Natural killer cell treated with Interleukin-12 subunit alpha and Interleukin-12 subunit beta and Interleukin-15 and Interleukin-18, amount 100 ng/mL, for 72 hours (primary cell): ENCODE measurements around the gene GABRB2. TPM values are rescaled to one million over a fixed set of nuclear protein-coding genes. Genes with fewer than 3 reads are reported as not detected.

Experiments used
- ATAC-seq, 2 donors: fragments of 150-1000 bp; cut with Tn5 transposase in 1 of 2; sonication (Bioruptor Pico), chemical (Tn5 transposase) in 1 of 2; 2 replicates each; pipeline ENCODE4 v1.10.0; 2021
- DNase-seq: peaks from one replicate; pipeline ENCODE4 v3.0.0; 2022; ENCODE audit warnings: low spot score
- H3K27ac Mint-ChIP-seq, 2 donors: 1 replicate in 1 of 2; 2 replicates in 1 of 2; pipeline ENCODE4 v1.8.0; 2022; ENCODE audit warnings: mixed read lengths in 2 of 2, mild to moderate bottlenecking in 1 of 2, moderate library complexity in 1 of 2
- H3K27me3 Mint-ChIP-seq, 2 donors: 1 replicate in 1 of 2; 2 replicates in 1 of 2; pipeline ENCODE4 v1.8.0; 2022; ENCODE audit warnings: mixed read lengths in 2 of 2
- H3K36me3 Mint-ChIP-seq: one replicate; pipeline ENCODE4 v1.8.0; 2022; ENCODE audit warnings: mixed read lengths
- H3K4me1 Mint-ChIP-seq, 2 donors: 1 replicate in 1 of 2; 2 replicates in 1 of 2; pipeline ENCODE4 v1.8.0; 2022; ENCODE audit warnings: low read depth in 2 of 2, mixed read lengths in 2 of 2, mild to moderate bottlenecking in 1 of 2
- H3K4me3 Mint-ChIP-seq: one replicate; pipeline ENCODE4 v1.8.0; 2022; ENCODE audit warnings: mixed read lengths
- H3K9me3 Mint-ChIP-seq: 2 replicates; pipeline ENCODE4 v1.8.0; 2022; ENCODE audit warnings: mixed read lengths
- total RNA-seq, 2 donors: library from RNA; stranded (reverse); gene quantifications; one replicate each; pipeline ENCODE4 v1.2.3, GENCODE V29; 2022

The GABRB2 gene
- total RNA-seq, 2 donors from 2014 or later = not detected

- Mint-ChIP-seq H3K9me3 (peaks cover 10% of the 10 kb centered on the region), H3K27me3 (no peaks in the 10 kb centered on the region), H3K27ac (no peak overlapping the region), H3K4me1 (no peaks in the 10 kb centered on the region), H3K4me3 (no peak overlapping the region), H3K36me3 (no peaks in the 10 kb centered on the region)
- DNase-seq = no peak
- no peak for ATAC-seq
These were observed 150.4 kb downstream of the GABRB2 start for GRCh38 chr5:161396171-161396570.

GRCh38 chr5:161391724-161392123 is 154.8 kb downstream of the GABRB2 start:
- DNase-seq = no peak
- no peaks in the 10 kb centered on the region for H3K4me1 Mint-ChIP-seq
- no peaks in the 10 kb centered on the region for H3K27me3 Mint-ChIP-seq

GRCh38 chr5:161391016-161391415 is 155.5 kb downstream of the GABRB2 start:
- ATAC-seq = no peak
- no peak overlapping the region for H3K27ac Mint-ChIP-seq
- H3K4me1 Mint-ChIP-seq = no peaks in the 10 kb centered on the region
- H3K36me3 Mint-ChIP-seq = no peaks in the 10 kb centered on the region
- no peak for DNase-seq
- no peaks in the 10 kb centered on the region for H3K27me3 Mint-ChIP-seq
- peaks cover 5% of the 10 kb centered on the region for H3K9me3 Mint-ChIP-seq
- no peak overlapping the region for H3K4me3 Mint-ChIP-seq

More at GRCh38 chr5:161391724-161392123, 154.8 kb downstream of the GABRB2 start:
- H3K9me3 Mint-ChIP-seq = peaks cover 5% of the 10 kb centered on the region
- no peak for ATAC-seq
- no peak overlapping the region for H3K4me3 Mint-ChIP-seq
- no peak overlapping the region for H3K27ac Mint-ChIP-seq
- H3K36me3 Mint-ChIP-seq = no peaks in the 10 kb centered on the region

- H3K4me1 Mint-ChIP-seq = no peaks in the 10 kb centered on the region
- H3K4me3 Mint-ChIP-seq = no peak overlapping the region
- DNase-seq = no peak
- H3K27me3 Mint-ChIP-seq = no peaks in the 10 kb centered on the region
- H3K9me3 Mint-ChIP-seq = peaks cover 3% of the 10 kb centered on the region
- no peak for ATAC-seq
- no peaks in the 10 kb centered on the region for H3K36me3 Mint-ChIP-seq
- no peak overlapping the region for H3K27ac Mint-ChIP-seq
These were observed 159.4 kb downstream of the GABRB2 start for GRCh38 chr5:161387121-161387520.

GRCh38 chr5:161385027-161385426 is 161.5 kb downstream of the GABRB2 start:
- H3K27me3 Mint-ChIP-seq = no peaks in the 10 kb centered on the region
- H3K36me3 Mint-ChIP-seq = no peaks in the 10 kb centered on the region
- H3K27ac Mint-ChIP-seq = no peak overlapping the region
- H3K9me3 Mint-ChIP-seq = peaks cover 5% of the 10 kb centered on the region
- ATAC-seq (no peak), DNase-seq (no peak)
- H3K4me1 Mint-ChIP-seq = no peaks in the 10 kb centered on the region
- no peak overlapping the region for H3K4me3 Mint-ChIP-seq

- Mint-ChIP-seq H3K36me3 (no peaks in the 10 kb centered on the region), H3K27ac (no peak overlapping the region), H3K27me3 (no peaks in the 10 kb centered on the region), H3K4me1 (no peaks in the 10 kb centered on the region), H3K9me3 (peaks cover 5% of the 10 kb centered on the region), H3K4me3 (no peak overlapping the region)
- ATAC-seq (no peak), DNase-seq (no peak)
These were observed 163.8 kb downstream of the GABRB2 start for GRCh38 chr5:161382685-161383084.

GRCh38 chr5:161380486-161380885 is 166.0 kb downstream of the GABRB2 start:
- DNase-seq (no peak), ATAC-seq (no peak)
- H3K27ac Mint-ChIP-seq = no peak overlapping the region
- no peaks in the 10 kb centered on the region for H3K4me1 Mint-ChIP-seq
- no peak overlapping the region for H3K4me3 Mint-ChIP-seq
- no peaks in the 10 kb centered on the region for H3K27me3 Mint-ChIP-seq
- H3K9me3 Mint-ChIP-seq = peaks cover 8% of the 10 kb centered on the region
- no peaks in the 10 kb centered on the region for H3K36me3 Mint-ChIP-seq

GRCh38 chr5:161378701-161379100 is 167.8 kb downstream of the GABRB2 start:
- Mint-ChIP-seq H3K9me3 (peaks cover 8% of the 10 kb centered on the region), H3K27me3 (no peaks in the 10 kb centered on the region), H3K4me3 (no peak overlapping the region), H3K36me3 (no peaks in the 10 kb centered on the region), H3K4me1 (no peaks in the 10 kb centered on the region), H3K27ac (no peak overlapping the region)
- DNase-seq = no peak
- ATAC-seq = no peak

GRCh38 chr5:161376034-161376433 is 170.5 kb downstream of the GABRB2 start:
- Mint-ChIP-seq H3K4me3 (no peak overlapping the region), H3K9me3 (peaks cover 8% of the 10 kb centered on the region), H3K27ac (no peak overlapping the region), H3K27me3 (no peaks in the 10 kb centered on the region), H3K36me3 (no peaks in the 10 kb centered on the region), H3K4me1 (no peaks in the 10 kb centered on the region)
- DNase-seq = no peak
- no peak for ATAC-seq

- no peaks in the 10 kb centered on the region for H3K36me3 Mint-ChIP-seq
- no peak overlapping the region for H3K27ac Mint-ChIP-seq
- DNase-seq = no peak
- no peak overlapping the region for H3K4me3 Mint-ChIP-seq
- H3K9me3 Mint-ChIP-seq = peaks cover 2% of the 10 kb centered on the region
- no peaks in the 10 kb centered on the region for H3K27me3 Mint-ChIP-seq
- no peak for ATAC-seq
- no peaks in the 10 kb centered on the region for H3K4me1 Mint-ChIP-seq
These were observed 173.2 kb downstream of the GABRB2 start for GRCh38 chr5:161373345-161373707.

- Mint-ChIP-seq H3K4me3 (no peak overlapping the region), H3K27me3 (no peaks in the 10 kb centered on the region), H3K9me3 (peaks cover 2% of the 10 kb centered on the region), H3K27ac (no peak overlapping the region), H3K36me3 (no peaks in the 10 kb centered on the region), H3K4me1 (no peaks in the 10 kb centered on the region)
- ATAC-seq = no peak
- DNase-seq = no peak
These were observed 173.7 kb downstream of the GABRB2 start for GRCh38 chr5:161372682-161373344.

GRCh38 chr5:161369022-161369421 is 177.5 kb downstream of the GABRB2 start:
- no peak for DNase-seq
- ATAC-seq = no peak
- Mint-ChIP-seq H3K27ac (no peak overlapping the region), H3K36me3 (no peaks in the 10 kb centered on the region), H3K4me1 (no peaks in the 10 kb centered on the region), H3K4me3 (no peak overlapping the region), H3K9me3 (no peaks in the 10 kb centered on the region), H3K27me3 (no peaks in the 10 kb centered on the region)

GRCh38 chr5:161358446-161358845 is 188.1 kb downstream of the GABRB2 start:
- Mint-ChIP-seq H3K9me3 (no peaks in the 10 kb centered on the region), H3K27ac (no peak overlapping the region), H3K4me1 (no peaks in the 10 kb centered on the region), H3K27me3 (no peaks in the 10 kb centered on the region), H3K36me3 (no peaks in the 10 kb centered on the region), H3K4me3 (no peak overlapping the region)
- DNase-seq (no peak), ATAC-seq (no peak)

- DNase-seq = no peak
- Mint-ChIP-seq H3K4me3 (no peak overlapping the region), H3K4me1 (no peaks in the 10 kb centered on the region), H3K9me3 (peaks cover 2% of the 10 kb centered on the region), H3K27ac (no peak overlapping the region), H3K36me3 (no peaks in the 10 kb centered on the region), H3K27me3 (no peaks in the 10 kb centered on the region)
- ATAC-seq = no peak
These were observed 202.3 kb downstream of the GABRB2 start for GRCh38 chr5:161344234-161344633.

GRCh38 chr5:161342886-161343285 is 203.6 kb downstream of the GABRB2 start:
- Mint-ChIP-seq H3K36me3 (no peaks in the 10 kb centered on the region), H3K27me3 (no peaks in the 10 kb centered on the region), H3K4me1 (no peaks in the 10 kb centered on the region), H3K9me3 (peaks cover 2% of the 10 kb centered on the region), H3K4me3 (no peak overlapping the region), H3K27ac (no peak overlapping the region)
- ATAC-seq = no peak
- no peak for DNase-seq
